Measurements from ENCODE around the gene ARHGAP10. TPM values are rescaled to one million over a fixed set of nuclear protein-coding genes. Genes with fewer than 3 reads are reported as not detected.
A peak's percentile ranks its signal among the peaks of the same experiment; 100 is the strongest.

The ARHGAP10 gene
- total RNA-seq, 1 donor from 2014 or later: 25.5 TPM

DNA sequence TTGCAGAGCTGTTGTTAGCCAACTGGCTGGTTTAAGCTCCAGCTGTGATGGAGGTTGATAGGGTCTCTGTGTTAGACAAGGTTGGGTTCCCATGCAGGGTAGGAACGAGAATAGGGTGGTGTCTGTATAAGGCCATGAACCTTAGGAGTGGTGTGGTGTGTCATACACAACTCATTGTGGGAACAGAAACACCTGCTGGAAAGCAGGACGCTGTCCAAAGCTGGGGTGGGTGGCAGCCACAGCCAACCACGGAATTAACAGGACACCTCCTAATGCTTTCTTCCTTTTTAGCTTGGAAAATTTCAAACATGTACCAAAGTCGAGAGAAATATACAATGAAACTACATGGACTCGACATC is 94.4 kb downstream of the ARHGAP10 start:
- H3K36me3 Mint-ChIP-seq: peaks cover 23% of the 10 kb centered on the region
- H3K9me3 Mint-ChIP-seq: peaks cover 5% of the 10 kb centered on the region
- H3K27ac Mint-ChIP-seq: no peak overlapping the region

DNA sequence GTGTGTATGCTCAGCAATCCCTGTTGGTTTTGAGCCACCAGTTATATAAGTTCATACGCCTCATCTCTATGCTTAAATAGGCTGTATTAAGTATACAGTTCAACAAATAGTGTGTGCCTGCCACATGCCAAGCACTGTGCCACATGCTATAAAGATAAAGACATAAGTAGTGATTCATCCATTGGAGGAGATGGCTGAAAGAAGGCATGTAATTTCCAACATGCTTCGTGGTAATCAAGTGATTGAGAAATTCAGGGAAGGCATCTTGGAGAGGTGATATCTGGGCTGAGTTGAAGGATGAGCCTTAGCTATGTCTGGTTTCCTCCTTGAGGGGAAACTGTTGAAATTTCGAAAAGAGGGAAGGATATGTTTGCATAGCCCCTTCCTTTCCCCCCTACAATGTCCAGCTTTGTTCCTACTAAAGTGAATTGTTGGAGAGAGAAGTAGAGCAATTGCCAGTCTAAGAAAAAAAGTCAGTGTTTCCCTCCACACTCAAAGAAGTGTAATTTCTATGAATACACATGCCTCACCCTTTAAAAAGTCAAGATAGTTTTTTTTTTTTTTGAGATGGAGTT is 96.5 kb downstream of the ARHGAP10 start:
- TF ChIP-seq, protein P1, sequence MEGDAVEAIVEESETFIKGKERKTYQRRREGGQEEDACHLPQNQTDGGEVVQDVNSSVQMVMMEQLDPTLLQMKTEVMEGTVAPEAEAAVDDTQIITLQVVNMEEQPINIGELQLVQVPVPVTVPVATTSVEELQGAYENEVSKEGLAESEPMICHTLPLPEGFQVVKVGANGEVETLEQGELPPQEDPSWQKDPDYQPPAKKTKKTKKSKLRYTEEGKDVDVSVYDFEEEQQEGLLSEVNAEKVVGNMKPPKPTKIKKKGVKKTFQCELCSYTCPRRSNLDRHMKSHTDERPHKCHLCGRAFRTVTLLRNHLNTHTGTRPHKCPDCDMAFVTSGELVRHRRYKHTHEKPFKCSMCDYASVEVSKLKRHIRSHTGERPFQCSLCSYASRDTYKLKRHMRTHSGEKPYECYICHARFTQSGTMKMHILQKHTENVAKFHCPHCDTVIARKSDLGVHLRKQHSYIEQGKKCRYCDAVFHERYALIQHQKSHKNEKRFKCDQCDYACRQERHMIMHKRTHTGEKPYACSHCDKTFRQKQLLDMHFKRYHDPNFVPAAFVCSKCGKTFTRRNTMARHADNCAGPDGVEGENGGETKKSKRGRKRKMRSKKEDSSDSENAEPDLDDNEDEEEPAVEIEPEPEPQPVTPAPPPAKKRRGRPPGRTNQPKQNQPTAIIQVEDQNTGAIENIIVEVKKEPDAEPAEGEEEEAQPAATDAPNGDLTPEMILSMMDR (conservative IDR thresholded peaks at IDR 0.05): no peak
- H3K27ac Mint-ChIP-seq: no peak overlapping the region
- H3K27me3 Mint-ChIP-seq: no peaks in the 10 kb centered on the region
- DNase-seq (ENCODE audit: extremely low spot score, unreplicated experiment): no peak
- H3K4me1 Mint-ChIP-seq (ENCODE audit: unreplicated experiment): peaks cover 29% of the 10 kb centered on the region
- peaks cover 3% of the 10 kb centered on the region for H3K9me3 Mint-ChIP-seq
- H3K4me3 Mint-ChIP-seq: no peak overlapping the region
- peaks cover 28% of the 10 kb centered on the region for H3K36me3 Mint-ChIP-seq

More for the DNA sequence above, 94.4 kb downstream of the ARHGAP10 start:
- peaks cover 29% of the 10 kb centered on the region for H3K4me1 Mint-ChIP-seq (ENCODE audit: unreplicated experiment)
- TF ChIP-seq, protein P1 (conservative IDR thresholded peaks at IDR 0.05): no peak
- DNase-seq (ENCODE audit: extremely low spot score, unreplicated experiment): no peak
- H3K27me3 Mint-ChIP-seq: no peaks in the 10 kb centered on the region
- H3K4me3 Mint-ChIP-seq: no peak overlapping the region

DNA sequence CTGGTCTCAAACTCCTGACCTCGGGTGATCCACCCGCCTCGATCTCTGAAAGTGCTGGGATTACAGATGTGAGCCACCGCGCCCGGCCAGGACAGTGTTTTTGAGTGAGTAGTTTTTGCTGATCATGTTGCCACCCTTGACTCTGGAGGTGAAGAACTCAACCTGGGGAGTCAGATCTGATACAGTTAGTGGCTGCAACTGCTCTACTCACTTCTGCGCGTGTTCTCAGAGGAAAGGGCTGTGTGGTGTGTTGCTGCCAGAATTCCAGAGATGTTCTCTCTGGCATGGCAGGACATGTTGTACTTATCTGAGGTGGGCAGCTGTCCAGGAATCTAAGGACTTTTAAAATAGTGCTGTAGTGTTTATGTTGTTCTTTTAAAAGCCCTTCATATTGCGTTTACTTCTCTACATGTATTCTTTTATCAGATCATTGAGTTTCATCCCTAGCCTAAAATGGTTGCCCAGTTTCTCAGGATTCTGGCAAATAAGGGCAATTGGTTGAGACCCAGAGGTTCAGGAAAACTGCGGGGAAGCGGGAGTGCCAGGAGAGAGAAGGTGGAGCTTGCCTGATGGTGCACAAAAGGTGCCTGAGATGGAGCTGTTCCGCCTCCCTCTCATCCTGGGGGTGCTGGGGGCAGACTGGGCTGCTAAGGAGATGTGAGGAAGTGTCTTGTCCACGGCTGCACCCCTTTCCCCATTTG is 97.7 kb downstream of the ARHGAP10 start:
- Mint-ChIP-seq H3K27me3 (no peaks in the 10 kb centered on the region), H3K27ac (no peak overlapping the region), H3K4me1 (ENCODE audit: unreplicated experiment) (peaks cover 29% of the 10 kb centered on the region), H3K4me3 (no peak overlapping the region), H3K36me3 (peaks cover 28% of the 10 kb centered on the region), H3K9me3 (peaks cover 3% of the 10 kb centered on the region)
- TF ChIP-seq, protein P1 (conservative IDR thresholded peaks at IDR 0.05): no peak
- no peak for DNase-seq (ENCODE audit: extremely low spot score, unreplicated experiment)

DNA sequence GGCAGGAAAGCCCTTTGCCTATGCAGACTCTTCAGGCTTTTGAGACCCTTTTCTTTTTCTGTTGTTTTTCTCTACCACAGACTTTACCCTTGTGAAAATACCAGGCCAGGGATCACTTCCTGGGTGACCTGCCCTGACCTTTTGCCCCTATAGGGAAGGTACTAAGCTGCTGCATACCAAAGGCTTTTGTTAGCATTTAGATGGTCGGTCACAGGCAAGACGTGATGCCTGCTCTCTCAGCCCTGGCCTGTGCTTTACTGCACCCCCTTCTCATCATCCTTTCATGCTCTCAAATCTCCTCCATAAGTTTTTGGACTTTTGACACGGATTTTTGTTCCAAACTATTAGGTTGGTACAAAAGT is 98.2 kb downstream of the ARHGAP10 start:
- Mint-ChIP-seq H3K9me3 (peaks cover 3% of the 10 kb centered on the region), H3K36me3 (peaks cover 25% of the 10 kb centered on the region), H3K4me3 (no peak overlapping the region), H3K27me3 (no peaks in the 10 kb centered on the region), H3K4me1 (ENCODE audit: unreplicated experiment) (peaks cover 33% of the 10 kb centered on the region), H3K27ac (no peak overlapping the region)
- no peak for DNase-seq (ENCODE audit: extremely low spot score, unreplicated experiment)
- TF ChIP-seq, protein P1 (conservative IDR thresholded peaks at IDR 0.05): no peak

DNA sequence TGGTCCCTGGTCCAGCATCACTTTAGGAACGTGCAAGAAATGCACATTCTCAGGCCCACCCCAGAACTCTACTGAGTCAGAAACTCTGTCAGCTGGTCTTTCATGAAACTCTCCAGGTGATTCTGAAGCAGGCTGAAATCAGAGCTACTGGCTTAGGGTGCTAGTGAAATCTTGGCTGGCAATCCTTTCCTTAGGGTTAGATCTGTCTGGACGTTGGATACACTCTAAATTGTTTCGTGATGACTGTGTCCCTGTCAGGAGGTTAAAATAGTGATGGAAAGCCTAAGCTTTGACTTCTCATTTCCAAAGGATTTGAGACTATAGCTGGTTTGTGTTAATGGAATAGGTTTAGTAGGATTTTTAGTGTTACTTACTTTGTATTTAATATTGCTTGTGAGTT is 99.1 kb downstream of the ARHGAP10 start:
- no peaks in the 10 kb centered on the region for H3K27me3 Mint-ChIP-seq
- peaks cover 31% of the 10 kb centered on the region for H3K4me1 Mint-ChIP-seq (ENCODE audit: unreplicated experiment)
- peak overlapping the region; percentile 92 for H3K27ac Mint-ChIP-seq
- TF ChIP-seq, protein P1 (conservative IDR thresholded peaks at IDR 0.05): no peak
- peak overlapping the region; percentile 18 for H3K4me3 Mint-ChIP-seq
- no peak for DNase-seq (ENCODE audit: extremely low spot score, unreplicated experiment)
- peaks cover 3% of the 10 kb centered on the region for H3K9me3 Mint-ChIP-seq
- peaks cover 21% of the 10 kb centered on the region for H3K36me3 Mint-ChIP-seq
